HepG2 (cell line): ENCODE data around the gene CDAN1.

Experiments used
- ATAD3A ChIP-seq: sonication (generic); formaldehyde crosslinking; IDR thresholded peaks from 2 replicates; pipeline ENCODE4 v1.4.0; 2020; ENCODE audit warnings: missing genetic modification reagents
- CEBPB ChIP-seq: IDR thresholded peaks from 2 replicates; pipeline ENCODE4 v1.6.1; 2011; ENCODE audit warnings: low read depth, low read length, improper control_type of control experiment, borderline replicate concordance
- GZF1 ChIP-seq: sonication (generic); formaldehyde crosslinking; IDR thresholded peaks from 2 replicates; pipeline ENCODE4 v1.5.1; 2020; ENCODE audit warnings: mild to moderate bottlenecking, missing genetic modification reagents
- KDM5A ChIP-seq: fragments of 200-600 bp; sonication (generic); IDR thresholded peaks from 2 replicates; pipeline ENCODE4 v1.7.0; 2018; ENCODE audit warnings: antibody characterized with exemption, mild to moderate bottlenecking, low read length, borderline replicate concordance
- SUZ12 ChIP-seq: fragments of 150-350 bp; IDR thresholded peaks from 2 replicates; pipeline ENCODE4 v1.6.1; 2014; ENCODE audit warnings: low read depth, low read length
- TCF7L2 ChIP-seq: IDR thresholded peaks from 2 replicates; pipeline ENCODE4 v1.6.1; 2011; ENCODE audit warnings: mild to moderate bottlenecking, low read depth, low read length, moderate library complexity
- ZNF510 ChIP-seq: sonication (generic); formaldehyde crosslinking; IDR thresholded peaks from 2 replicates; pipeline ENCODE4 v1.4.0; 2020; ENCODE audit warnings: low read depth, mild to moderate bottlenecking, missing genetic modification reagents
- TF ChIP-seq, protein P1 (sequence below): sonication (generic); formaldehyde crosslinking; IDR thresholded peaks from 2 replicates; pipeline ENCODE4 v1.4.0; 2020; ENCODE audit warnings: missing genetic modification reagents
- TF ChIP-seq, protein P2 (sequence below): sonication (generic); formaldehyde crosslinking; IDR thresholded peaks from 2 replicates; pipeline ENCODE4 v1.5.0; 2020; ENCODE audit warnings: mild to moderate bottlenecking, missing genetic modification reagents, moderate library complexity
- TF ChIP-seq, protein P3 (sequence below): sonication (generic); formaldehyde crosslinking; conservative IDR thresholded peaks from 2 replicates; pipeline ENCODE4 v1.4.0; 2020; ENCODE audit warnings: missing genetic modification reagents

DNA sequence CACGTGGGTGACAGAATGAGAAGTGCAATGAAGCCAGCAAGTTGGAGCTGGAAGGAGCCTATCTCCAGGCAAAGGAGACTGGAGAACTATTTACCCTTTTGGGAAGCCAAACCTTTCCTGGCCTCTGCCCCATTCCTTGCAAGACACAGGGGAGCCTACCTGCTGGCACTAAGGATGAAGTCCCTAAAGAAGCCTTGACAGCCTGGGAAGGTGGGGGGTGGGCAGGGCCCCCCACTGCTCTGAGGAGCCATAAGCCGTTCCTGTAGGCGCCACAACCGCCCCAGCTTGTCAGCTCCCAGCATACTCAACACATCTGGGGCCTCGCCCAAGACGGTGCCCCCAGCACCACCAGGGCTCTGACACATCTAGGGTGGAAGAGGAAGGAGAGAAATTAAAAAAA is 5.5 kb downstream of the CDAN1 start:
- no peak for TF ChIP-seq ATAD3A
- no peak for TF ChIP-seq ZNF510
- TF ChIP-seq, protein P1, sequence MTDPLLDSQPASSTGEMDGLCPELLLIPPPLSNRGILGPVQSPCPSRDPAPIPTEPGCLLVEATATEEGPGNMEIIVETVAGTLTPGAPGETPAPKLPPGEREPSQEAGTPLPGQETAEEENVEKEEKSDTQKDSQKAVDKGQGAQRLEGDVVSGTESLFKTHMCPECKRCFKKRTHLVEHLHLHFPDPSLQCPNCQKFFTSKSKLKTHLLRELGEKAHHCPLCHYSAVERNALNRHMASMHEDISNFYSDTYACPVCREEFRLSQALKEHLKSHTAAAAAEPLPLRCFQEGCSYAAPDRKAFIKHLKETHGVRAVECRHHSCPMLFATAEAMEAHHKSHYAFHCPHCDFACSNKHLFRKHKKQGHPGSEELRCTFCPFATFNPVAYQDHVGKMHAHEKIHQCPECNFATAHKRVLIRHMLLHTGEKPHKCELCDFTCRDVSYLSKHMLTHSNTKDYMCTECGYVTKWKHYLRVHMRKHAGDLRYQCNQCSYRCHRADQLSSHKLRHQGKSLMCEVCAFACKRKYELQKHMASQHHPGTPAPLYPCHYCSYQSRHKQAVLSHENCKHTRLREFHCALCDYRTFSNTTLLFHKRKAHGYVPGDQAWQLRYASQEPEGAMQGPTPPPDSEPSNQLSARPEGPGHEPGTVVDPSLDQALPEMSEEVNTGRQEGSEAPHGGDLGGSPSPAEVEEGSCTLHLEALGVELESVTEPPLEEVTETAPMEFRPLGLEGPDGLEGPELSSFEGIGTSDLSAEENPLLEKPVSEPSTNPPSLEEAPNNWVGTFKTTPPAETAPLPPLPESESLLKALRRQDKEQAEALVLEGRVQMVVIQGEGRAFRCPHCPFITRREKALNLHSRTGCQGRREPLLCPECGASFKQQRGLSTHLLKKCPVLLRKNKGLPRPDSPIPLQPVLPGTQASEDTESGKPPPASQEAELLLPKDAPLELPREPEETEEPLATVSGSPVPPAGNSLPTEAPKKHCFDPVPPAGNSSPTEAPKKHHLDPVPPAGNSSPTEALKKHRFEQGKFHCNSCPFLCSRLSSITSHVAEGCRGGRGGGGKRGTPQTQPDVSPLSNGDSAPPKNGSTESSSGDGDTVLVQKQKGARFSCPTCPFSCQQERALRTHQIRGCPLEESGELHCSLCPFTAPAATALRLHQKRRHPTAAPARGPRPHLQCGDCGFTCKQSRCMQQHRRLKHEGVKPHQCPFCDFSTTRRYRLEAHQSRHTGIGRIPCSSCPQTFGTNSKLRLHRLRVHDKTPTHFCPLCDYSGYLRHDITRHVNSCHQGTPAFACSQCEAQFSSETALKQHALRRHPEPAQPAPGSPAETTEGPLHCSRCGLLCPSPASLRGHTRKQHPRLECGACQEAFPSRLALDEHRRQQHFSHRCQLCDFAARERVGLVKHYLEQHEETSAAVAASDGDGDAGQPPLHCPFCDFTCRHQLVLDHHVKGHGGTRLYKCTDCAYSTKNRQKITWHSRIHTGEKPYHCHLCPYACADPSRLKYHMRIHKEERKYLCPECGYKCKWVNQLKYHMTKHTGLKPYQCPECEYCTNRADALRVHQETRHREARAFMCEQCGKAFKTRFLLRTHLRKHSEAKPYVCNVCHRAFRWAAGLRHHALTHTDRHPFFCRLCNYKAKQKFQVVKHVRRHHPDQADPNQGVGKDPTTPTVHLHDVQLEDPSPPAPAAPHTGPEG (CRISPR knock-in tag) = no peak
- TF ChIP-seq GZF1 = no peak
- no peak for TF ChIP-seq SUZ12
- TF ChIP-seq, protein P2, sequence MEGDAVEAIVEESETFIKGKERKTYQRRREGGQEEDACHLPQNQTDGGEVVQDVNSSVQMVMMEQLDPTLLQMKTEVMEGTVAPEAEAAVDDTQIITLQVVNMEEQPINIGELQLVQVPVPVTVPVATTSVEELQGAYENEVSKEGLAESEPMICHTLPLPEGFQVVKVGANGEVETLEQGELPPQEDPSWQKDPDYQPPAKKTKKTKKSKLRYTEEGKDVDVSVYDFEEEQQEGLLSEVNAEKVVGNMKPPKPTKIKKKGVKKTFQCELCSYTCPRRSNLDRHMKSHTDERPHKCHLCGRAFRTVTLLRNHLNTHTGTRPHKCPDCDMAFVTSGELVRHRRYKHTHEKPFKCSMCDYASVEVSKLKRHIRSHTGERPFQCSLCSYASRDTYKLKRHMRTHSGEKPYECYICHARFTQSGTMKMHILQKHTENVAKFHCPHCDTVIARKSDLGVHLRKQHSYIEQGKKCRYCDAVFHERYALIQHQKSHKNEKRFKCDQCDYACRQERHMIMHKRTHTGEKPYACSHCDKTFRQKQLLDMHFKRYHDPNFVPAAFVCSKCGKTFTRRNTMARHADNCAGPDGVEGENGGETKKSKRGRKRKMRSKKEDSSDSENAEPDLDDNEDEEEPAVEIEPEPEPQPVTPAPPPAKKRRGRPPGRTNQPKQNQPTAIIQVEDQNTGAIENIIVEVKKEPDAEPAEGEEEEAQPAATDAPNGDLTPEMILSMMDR (CRISPR knock-in tag) = no peak
- no peak for TF ChIP-seq KDM5A
- TF ChIP-seq CEBPB = no peak
- no peak for TF ChIP-seq TCF7L2
- TF ChIP-seq, protein P3, sequence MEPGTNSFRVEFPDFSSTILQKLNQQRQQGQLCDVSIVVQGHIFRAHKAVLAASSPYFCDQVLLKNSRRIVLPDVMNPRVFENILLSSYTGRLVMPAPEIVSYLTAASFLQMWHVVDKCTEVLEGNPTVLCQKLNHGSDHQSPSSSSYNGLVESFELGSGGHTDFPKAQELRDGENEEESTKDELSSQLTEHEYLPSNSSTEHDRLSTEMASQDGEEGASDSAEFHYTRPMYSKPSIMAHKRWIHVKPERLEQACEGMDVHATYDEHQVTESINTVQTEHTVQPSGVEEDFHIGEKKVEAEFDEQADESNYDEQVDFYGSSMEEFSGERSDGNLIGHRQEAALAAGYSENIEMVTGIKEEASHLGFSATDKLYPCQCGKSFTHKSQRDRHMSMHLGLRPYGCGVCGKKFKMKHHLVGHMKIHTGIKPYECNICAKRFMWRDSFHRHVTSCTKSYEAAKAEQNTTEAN (CRISPR knock-in tag) = no peak
